T-helper 1 cell treated with Interleukin-12 subunit alpha and Interleukin-12 subunit beta and Interleukin-4 antibody, amounts not matched to agents 30 μg/mL and 1 μg/mL, for 36 hours (primary cell): ENCODE measurements around the gene TENM3.
"Not testable (repeated sequence)": the region's sequence is repeated elsewhere in the genome, so short reads cannot be mapped to it uniquely, and the experiment has no call there.

Experiments used
- H3K27ac Mint-ChIP-seq: one replicate; pipeline ENCODE4 v1.8.0; 2021; ENCODE audit warnings: mild to moderate bottlenecking, mixed read lengths
- H3K27me3 Mint-ChIP-seq: one replicate; pipeline ENCODE4 v1.8.0; 2021; ENCODE audit warnings: low read depth, mixed read lengths
- H3K36me3 Mint-ChIP-seq: one replicate; pipeline ENCODE4 v1.8.0; 2021; ENCODE audit warnings: low read depth, mixed read lengths
- H3K4me1 Mint-ChIP-seq: one replicate; pipeline ENCODE4 v1.8.0; 2021; ENCODE audit warnings: low read depth, mixed read lengths
- H3K4me3 Mint-ChIP-seq: one replicate; pipeline ENCODE4 v1.8.0; 2021; ENCODE audit warnings: mild to moderate bottlenecking, moderate library complexity, mixed read lengths
- H3K9me3 Mint-ChIP-seq: one replicate; pipeline ENCODE4 v1.8.0; 2021; ENCODE audit warnings: mixed read lengths

TENM3 gene

GRCh38 chr4:182384631-182385091 is 141.5 kb downstream of the TENM3 start:
- Mint-ChIP-seq H3K4me3 (no peak overlapping the region), H3K4me1 (no peaks in the 10 kb centered on the region), H3K27ac (no peak overlapping the region), H3K9me3 (no peaks in the 10 kb centered on the region), H3K36me3 (no peaks in the 10 kb centered on the region), H3K27me3 (no peaks in the 10 kb centered on the region)

DNA sequence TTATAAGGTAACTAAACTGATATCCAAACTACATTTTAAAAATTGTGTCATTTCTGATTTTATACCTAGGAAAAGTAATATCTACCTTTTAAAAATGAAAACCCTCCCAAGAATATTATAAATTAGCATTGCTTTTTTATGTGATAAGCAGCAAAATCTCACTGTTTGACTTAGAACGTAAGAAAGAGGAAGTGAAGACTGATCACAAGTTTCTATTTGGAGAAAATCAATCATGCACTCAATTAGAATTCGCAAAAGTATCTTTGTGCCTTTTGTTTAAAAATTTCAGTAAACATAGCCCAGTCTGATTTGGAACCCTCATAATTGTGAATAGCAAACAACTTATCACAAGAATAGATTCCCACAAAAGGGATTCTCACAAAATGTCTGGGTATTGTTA is 142.7 kb downstream of the TENM3 start:
- Mint-ChIP-seq H3K4me1 (no peaks in the 10 kb centered on the region), H3K9me3 (no peaks in the 10 kb centered on the region), H3K27me3 (no peaks in the 10 kb centered on the region), H3K4me3 (no peak overlapping the region), H3K27ac (no peak overlapping the region), H3K36me3 (no peaks in the 10 kb centered on the region)

GRCh38 chr4:182386576-182386975 is 143.4 kb downstream of the TENM3 start:
- H3K4me3 Mint-ChIP-seq, H3K27ac Mint-ChIP-seq, H3K27me3 Mint-ChIP-seq, H3K4me1 Mint-ChIP-seq, H3K9me3 Mint-ChIP-seq, H3K36me3 Mint-ChIP-seq: not testable (repeated sequence)

GRCh38 chr4:182391111-182391684 is 148.0 kb downstream of the TENM3 start:
- Mint-ChIP-seq H3K4me1 (no peaks in the 10 kb centered on the region), H3K4me3 (no peak overlapping the region), H3K36me3 (no peaks in the 10 kb centered on the region), H3K27ac (no peak overlapping the region), H3K9me3 (no peaks in the 10 kb centered on the region), H3K27me3 (no peaks in the 10 kb centered on the region)

DNA sequence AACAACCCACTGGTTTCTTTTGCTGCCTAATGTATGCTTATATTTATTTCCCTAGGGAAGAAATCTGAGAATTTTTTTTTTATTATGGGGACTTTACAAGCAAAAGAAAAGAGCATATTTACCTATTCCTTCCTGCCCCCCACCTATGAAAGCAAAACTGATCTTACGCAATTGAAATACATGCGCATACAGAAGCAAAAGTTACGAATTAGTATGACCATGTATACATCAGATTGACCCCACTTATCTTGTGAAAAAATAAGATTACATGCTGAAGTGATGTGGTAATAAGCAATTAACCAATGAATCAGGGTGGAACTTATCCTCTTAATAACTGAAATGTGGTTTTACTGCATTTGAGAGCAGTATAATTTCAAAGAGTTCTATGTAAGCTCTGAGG is 151.0 kb downstream of the TENM3 start:
- Mint-ChIP-seq H3K27me3 (no peaks in the 10 kb centered on the region), H3K9me3 (no peaks in the 10 kb centered on the region), H3K4me1 (no peaks in the 10 kb centered on the region), H3K36me3 (no peaks in the 10 kb centered on the region), H3K27ac (no peak overlapping the region), H3K4me3 (no peak overlapping the region)

DNA sequence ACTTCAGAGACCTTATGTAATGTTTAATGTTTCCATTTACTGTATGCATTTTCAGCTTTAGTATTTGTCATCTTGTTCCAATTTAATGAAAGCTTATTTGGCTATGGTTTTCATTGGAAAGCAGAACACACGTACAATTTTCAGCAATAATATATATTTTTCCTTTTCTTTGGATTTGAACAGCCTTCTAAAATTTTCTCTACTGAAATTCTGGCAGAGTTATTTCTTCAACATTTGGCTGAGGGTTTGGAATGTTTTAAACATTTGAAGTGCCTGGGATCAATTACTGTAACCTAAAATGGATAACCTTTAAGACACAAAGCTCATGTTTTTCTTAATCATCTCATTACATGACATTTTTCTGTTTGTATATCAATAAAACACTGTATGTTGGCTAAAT is 156.9 kb downstream of the TENM3 start:
- Mint-ChIP-seq H3K27me3 (no peaks in the 10 kb centered on the region), H3K4me3 (no peak overlapping the region), H3K9me3 (no peaks in the 10 kb centered on the region), H3K27ac (no peak overlapping the region), H3K36me3 (no peaks in the 10 kb centered on the region), H3K4me1 (no peaks in the 10 kb centered on the region)

GRCh38 chr4:182400790-182401189 is 157.6 kb downstream of the TENM3 start:
- Mint-ChIP-seq H3K4me1 (no peaks in the 10 kb centered on the region), H3K27ac (no peak overlapping the region), H3K4me3 (no peak overlapping the region), H3K9me3 (no peaks in the 10 kb centered on the region), H3K36me3 (no peaks in the 10 kb centered on the region), H3K27me3 (no peaks in the 10 kb centered on the region)

DNA sequence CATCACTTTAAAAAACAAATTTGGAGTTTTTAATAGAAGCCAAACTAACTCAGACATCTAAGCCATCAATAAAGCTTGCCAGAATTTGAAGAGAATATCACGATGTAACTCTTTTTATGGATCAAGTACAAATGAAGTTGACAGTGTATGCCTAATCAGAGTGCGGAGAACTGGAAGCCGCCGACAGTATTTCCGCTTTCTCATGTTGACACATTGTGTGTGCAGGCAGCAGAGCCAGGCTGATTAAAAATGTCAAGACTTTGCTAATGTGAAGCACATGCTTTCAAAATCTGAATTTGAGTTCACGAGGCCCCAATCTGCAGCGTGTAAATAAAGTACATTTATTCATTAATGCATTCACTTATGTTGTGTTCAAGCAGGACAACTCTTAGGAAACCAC is 161.2 kb downstream of the TENM3 start:
- H3K27me3 Mint-ChIP-seq: no peaks in the 10 kb centered on the region
- H3K36me3 Mint-ChIP-seq: no peaks in the 10 kb centered on the region

GRCh38 chr4:182405087-182405486 is 161.9 kb downstream of the TENM3 start:
- H3K36me3 Mint-ChIP-seq: no peaks in the 10 kb centered on the region
- H3K9me3 Mint-ChIP-seq: no peaks in the 10 kb centered on the region
- no peaks in the 10 kb centered on the region for H3K4me1 Mint-ChIP-seq
- no peak overlapping the region for H3K27ac Mint-ChIP-seq
- H3K27me3 Mint-ChIP-seq: no peaks in the 10 kb centered on the region
- H3K4me3 Mint-ChIP-seq: no peak overlapping the region

More for the DNA sequence above, 161.2 kb downstream of the TENM3 start:
- no peaks in the 10 kb centered on the region for H3K9me3 Mint-ChIP-seq
- H3K4me1 Mint-ChIP-seq: no peaks in the 10 kb centered on the region
- H3K4me3 Mint-ChIP-seq: no peak overlapping the region
- no peak overlapping the region for H3K27ac Mint-ChIP-seq

DNA sequence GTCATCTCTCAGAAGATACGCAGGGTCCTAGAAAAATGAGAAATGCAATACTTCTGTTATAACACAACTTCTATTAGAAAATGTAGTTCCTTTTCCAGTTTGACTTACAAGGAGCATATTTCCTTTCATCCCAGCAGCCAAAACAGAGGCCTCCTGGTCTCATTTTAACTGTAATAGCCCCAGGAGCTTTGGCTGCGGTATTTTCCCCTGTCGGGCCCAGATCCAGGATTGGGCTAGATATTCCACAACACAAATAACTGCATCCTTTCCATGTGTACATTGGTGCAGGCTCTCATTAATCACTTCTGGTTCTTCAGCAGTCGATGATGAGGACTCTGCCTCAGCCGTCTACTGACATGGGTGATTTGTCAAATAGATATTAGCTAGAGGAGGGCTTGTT is 166.1 kb downstream of the TENM3 start:
- no peaks in the 10 kb centered on the region for H3K27me3 Mint-ChIP-seq
- peaks cover 13% of the 10 kb centered on the region for H3K9me3 Mint-ChIP-seq
- H3K4me1 Mint-ChIP-seq: no peaks in the 10 kb centered on the region
- H3K36me3 Mint-ChIP-seq: no peaks in the 10 kb centered on the region
- no peak overlapping the region for H3K4me3 Mint-ChIP-seq
- no peak overlapping the region for H3K27ac Mint-ChIP-seq

DNA sequence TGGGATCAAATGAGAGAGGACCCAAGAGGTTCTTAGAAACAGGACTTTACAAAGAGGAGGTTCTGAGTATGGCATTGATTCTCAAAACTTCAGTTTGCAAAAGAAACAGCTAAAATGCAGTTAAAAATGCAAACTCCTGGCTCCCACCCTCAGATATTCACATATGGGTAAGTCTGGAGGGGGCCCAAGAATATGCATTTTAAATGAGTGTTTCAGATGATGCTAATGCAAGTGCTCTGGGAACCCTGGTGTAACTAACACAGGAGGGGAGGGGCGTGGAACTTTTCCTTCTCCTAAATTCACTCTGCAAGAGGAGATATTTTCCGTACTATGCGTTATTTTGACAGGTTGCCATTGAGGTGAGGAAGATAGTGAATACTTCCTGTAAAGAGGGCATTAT is 168.2 kb downstream of the TENM3 start:
- H3K4me3 Mint-ChIP-seq: no peak overlapping the region
- H3K27me3 Mint-ChIP-seq: no peaks in the 10 kb centered on the region
- no peak overlapping the region for H3K27ac Mint-ChIP-seq
- no peaks in the 10 kb centered on the region for H3K4me1 Mint-ChIP-seq
- H3K36me3 Mint-ChIP-seq: no peaks in the 10 kb centered on the region
- H3K9me3 Mint-ChIP-seq: peaks cover 13% of the 10 kb centered on the region

GRCh38 chr4:182413550-182413949 is 170.3 kb downstream of the TENM3 start:
- Mint-ChIP-seq H3K9me3 (peaks cover 13% of the 10 kb centered on the region), H3K4me1 (peaks cover 2% of the 10 kb centered on the region), H3K36me3 (no peaks in the 10 kb centered on the region), H3K27me3 (no peaks in the 10 kb centered on the region), H3K4me3 (no peak overlapping the region), H3K27ac (no peak overlapping the region)

- Mint-ChIP-seq H3K27ac (no peak overlapping the region), H3K4me1 (peaks cover 2% of the 10 kb centered on the region), H3K9me3 (peaks cover 13% of the 10 kb centered on the region), H3K4me3 (no peak overlapping the region), H3K27me3 (no peaks in the 10 kb centered on the region), H3K36me3 (no peaks in the 10 kb centered on the region)
Measured at GRCh38 chr4:182415116-182415515, 171.9 kb downstream of the TENM3 start.

DNA sequence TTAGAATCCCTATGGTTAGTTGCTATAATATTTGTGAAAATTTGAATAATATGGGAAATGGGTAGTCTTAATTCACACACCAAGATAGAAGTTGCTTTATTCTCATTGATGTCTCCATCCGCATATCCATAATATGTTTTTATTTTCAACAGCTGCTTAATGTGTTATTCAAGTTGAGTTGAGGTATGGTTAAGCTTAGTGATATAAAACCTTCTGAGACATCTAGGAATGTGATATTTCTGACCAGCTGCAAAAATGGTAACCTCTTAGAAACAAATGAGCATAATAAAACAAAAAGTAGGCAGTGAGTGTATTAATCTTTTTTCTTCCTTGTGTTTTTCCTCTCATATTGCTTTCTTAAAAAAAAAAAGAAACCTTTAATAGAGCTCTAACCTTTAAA is 172.9 kb downstream of the TENM3 start:
- no peaks in the 10 kb centered on the region for H3K36me3 Mint-ChIP-seq
- H3K9me3 Mint-ChIP-seq: peaks cover 13% of the 10 kb centered on the region
- H3K27ac Mint-ChIP-seq: no peak overlapping the region
- no peaks in the 10 kb centered on the region for H3K27me3 Mint-ChIP-seq
- peaks cover 2% of the 10 kb centered on the region for H3K4me1 Mint-ChIP-seq
- no peak overlapping the region for H3K4me3 Mint-ChIP-seq

GRCh38 chr4:182418054-182418734 is 175.0 kb downstream of the TENM3 start:
- no peak overlapping the region for H3K4me3 Mint-ChIP-seq
- peaks cover 8% of the 10 kb centered on the region for H3K9me3 Mint-ChIP-seq
- no peaks in the 10 kb centered on the region for H3K27me3 Mint-ChIP-seq
- no peak overlapping the region for H3K27ac Mint-ChIP-seq
- peaks cover 2% of the 10 kb centered on the region for H3K4me1 Mint-ChIP-seq
- no peaks in the 10 kb centered on the region for H3K36me3 Mint-ChIP-seq
